Heart left ventricle (tissue), 16 donors: ENCODE measurements around the gene RAB1B. TPM values are rescaled to one million over a fixed set of nuclear protein-coding genes. Genes with fewer than 3 reads are reported as not detected.

Source experiments
- ATAC-seq, 4 donors: fragments of 200-7000 bp; cut with Tn5 transposase; one replicate each; pipeline ENCODE4 v1.9.1; 2020 to 2022; ENCODE audit warnings: moderate library complexity in 4 of 4, mild to moderate bottlenecking in 3 of 4, moderate number of reproducible peaks in 1 of 4
- DNase-seq, 5 donors: peaks; one replicate each; pipeline ENCODE4 v3.0.0-alpha.2; 2020
- H3K27ac ChIP-seq, 12 donors: fragments of 200-600 bp; sonication (generic) in 4 of 12; one replicate each; pipeline versions ENCODE4 v1.5.0 to v1.8.0; 2016 to 2022; ENCODE audit warnings: mild to moderate bottlenecking in 2 of 12
- H3K27me3 ChIP-seq, 9 donors: fragments of 200-600 bp; sonication (generic) in 2 of 9; one replicate each; pipeline versions ENCODE4 v1.5.1 to v1.8.0; 2016 to 2022; ENCODE audit warnings: mild to moderate bottlenecking in 3 of 9
- H3K36me3 ChIP-seq, 9 donors: fragments of 200-600 bp; sonication (generic) in 2 of 9; one replicate each; pipeline versions ENCODE4 v1.5.0 to v1.8.0; 2018 to 2022; ENCODE audit warnings: mild to moderate bottlenecking in 2 of 9
- H3K4me1 ChIP-seq, 12 donors: fragments of 200-600 bp; sonication (generic) in 4 of 12; one replicate each; pipeline versions ENCODE4 v1.5.0 to v1.8.0; 2016 to 2022; ENCODE audit warnings: mild to moderate bottlenecking in 3 of 12
- H3K4me3 ChIP-seq, 12 donors: fragments of 200-600 bp; sonication (generic) in 4 of 12; one replicate each; pipeline versions ENCODE4 v1.5.0 to v1.8.0; 2017 to 2022; ENCODE audit warnings: mild to moderate bottlenecking in 9 of 12, moderate library complexity in 4 of 12
- H3K9me3 ChIP-seq, 12 donors: fragments of 200-600 bp; sonication (generic) in 4 of 12; one replicate each; pipeline versions ENCODE4 v1.5.0 to v1.8.0; 2016 to 2022; ENCODE audit warnings: mild to moderate bottlenecking in 1 of 12
- CTCF ChIP-seq, 12 donors: fragments of 200-600 bp; sonication (generic) in 4 of 12; IDR thresholded peaks; one replicate each; pipeline versions ENCODE4 v1.5.0 to v1.8.0; 2018 to 2022; ENCODE audit warnings: antibody characterized with exemption in 12 of 12, mild to moderate bottlenecking in 5 of 12
- POLR2A ChIP-seq, 2 donors: fragments of 450-650 bp; IDR thresholded peaks; one replicate each; pipeline ENCODE4 v1.6.1; 2017; ENCODE audit warnings: antibody characterized with exemption in 2 of 2, mild to moderate bottlenecking in 2 of 2, moderate library complexity in 2 of 2
- WGBS, 4 donors: extraction: QIAGEN DNeasy Blood & Tissue Kit in 2 of 4; methylation state at CpG; one replicate each; pipeline versions ENCODE4 v1.1.5 to v1.1.7; 2013 to 2018; 5-methylcytosine and 5-hydroxymethylcytosine counted together
- intact Hi-C, 10 donors: fragments of 100-400 bp; cut with DNase I; formaldehyde crosslinking; loops; one replicate each; pipeline versions ENCODE4 v1.11.1 to v1.14.2; 2022
- polyA plus RNA-seq, 2 donors: library from polyadenylated mRNA; stranded (reverse); fragments of 200-250 nt; gene quantifications; one replicate each; pipeline ENCODE4 v1.2.3, GENCODE V29; 2013
- total RNA-seq, 9 donors: library from RNA; depleted of rRNA in 2 of 9; stranded (reverse); fragments of >200 nt in 2 of 9; fragmentation: NEBNext Ultra II Directional in 3 of 9; extraction: Animal tissue kit (Norgen Biotek cat#: 25700) in 3 of 9; gene quantifications; one replicate each; pipeline versions ENCODE4 v1.1.0 to v1.2.4, GENCODE V29; 2016 to 2023
- donor health status: ischemic (EF 13 %, LVEDD 7.1; RV severe dilation, severe dysfunction).
- donor health status: healthy with polysubstance abuse.
- donor health status: DM: no; HTN: yes; CAD: no.
- donor health status: DM: no; HTN: no; CAD: no.
- donor health status: ischemic (EF 25% LVEDD 6.9; RV normal size, moderate dysfunction).
- donor health status: ischemic (EF 25% LVEDD 5.7; RV mildly dilated, moderate dysfunction).
- donor health status: healthy.
- donor health status: DM: yes; HTN: yes; CAD: no.
- donor health status: ischemic (EF 35%, LVEDD 5.7; RV mildly dilated, moderate dysfunction).
- donor health status: nonischemic (EF 11% LVEDD 7.7; RV severe dilation, severe dysfunction).
- donor health status: DM: yes; HTN: yes; CAD: no.
- donor health status: PGD.
- donor health status: ischemic (EF 29% LVEDD 5.4; RV normal size, mild dysfunction).
- donor health status: nonischemic (EF 23%, LVEDD 6.1; RV moderate dilation, normal function).

RAB1B gene
- total and polyA plus RNA-seq, 11 donors: 111 to 178 (median 135) TPM

- ATAC-seq (no peak), DNase-seq (no peak)
- 90 to 98% (median 95%) methylated on average over 6 of the region's 6 CpGs for WGBS, 4 donors
- peaks cover 0 to 80% (median 70%) of the 10 kb centered on the region in 9 donors for H3K36me3 ChIP-seq
- H3K4me3 ChIP-seq: no peak overlapping the region
- peaks cover 0 to 7% (median 0%) of the 10 kb centered on the region in 12 donors for H3K4me1 ChIP-seq
- H3K9me3 ChIP-seq: no peaks in the 10 kb centered on the region
- H3K27me3 ChIP-seq: no peaks in the 10 kb centered on the region
- TF ChIP-seq POLR2A (IDR thresholded peaks at IDR 0.05): no peak
- TF ChIP-seq CTCF (IDR thresholded peaks at IDR 0.05): no peak
- H3K27ac ChIP-seq: no peak overlapping the region
- intact Hi-C loops: loop anchor here in 5 of 10 donors (10.0 kb wide), 1 partner anchor 64 kb away; the partner anchor contains the start of gene YIF1A (in 5 of the 5)
Measured at GRCh38 chr11:66220566-66220935, 47.9 kb upstream of the RAB1B start.

GRCh38 chr11:66221012-66221411 is 47.4 kb upstream of the RAB1B start:
- no peaks in the 10 kb centered on the region for H3K27me3 ChIP-seq
- intact Hi-C loops: loop anchor here in 5 of 10 donors (10.0 kb wide), 1 partner anchor 64 kb away; the partner anchor contains the start of gene YIF1A (in 5 of the 5)
- ATAC-seq (no peak), DNase-seq (no peak)
- H3K4me3 ChIP-seq: no peak overlapping the region
- no peak overlapping the region for H3K27ac ChIP-seq
- peaks cover 0 to 78% (median 67%) of the 10 kb centered on the region in 9 donors for H3K36me3 ChIP-seq
- H3K9me3 ChIP-seq: no peaks in the 10 kb centered on the region
- TF ChIP-seq POLR2A (IDR thresholded peaks at IDR 0.05) (no peak), CTCF (IDR thresholded peaks at IDR 0.05) (no peak)
- WGBS, 4 donors: 92 to 94% (median 92%) methylated on average over 13 of the region's 13 CpGs
- H3K4me1 ChIP-seq: peaks cover 0 to 7% (median 0%) of the 10 kb centered on the region in 12 donors

- DNase-seq: no peak
- Histone ChIP-seq H3K4me3 (no peak overlapping the region), H3K4me1 (peaks cover 0 to 7% (median 0%) of the 10 kb centered on the region in 12 donors), H3K9me3 (no peaks in the 10 kb centered on the region), H3K27ac (no peak overlapping the region), H3K36me3 (peaks cover 0 to 74% (median 62%) of the 10 kb centered on the region in 9 donors), H3K27me3 (no peaks in the 10 kb centered on the region)
- intact Hi-C loops: loop anchor here (1.0 to 10.0 kb wide), 5 partner anchors 37 to 63 kb away; partner anchors contain the start of gene YIF1A (in 5 of the 10)
- TF ChIP-seq CTCF (IDR thresholded peaks at IDR 0.05) (no peak), POLR2A (IDR thresholded peaks at IDR 0.05) (no peak)
- WGBS, 4 donors: 83 to 88% (median 85%) methylated on average over 9 of the region's 9 CpGs
- no peak for ATAC-seq
Measured at GRCh38 chr11:66221726-66222236, 46.7 kb upstream of the RAB1B start.

GRCh38 chr11:66222358-66223149 is 45.9 kb upstream of the RAB1B start:
- peak; percentile 74 to 90 (median 86) for ATAC-seq
- TF ChIP-seq POLR2A (IDR thresholded peaks at IDR 0.05) (no peak), CTCF (IDR thresholded peaks at IDR 0.05) (peak; percentile 98 to 100 (median 99))
- Histone ChIP-seq H3K36me3 (peaks cover 0 to 73% (median 59%) of the 10 kb centered on the region in 9 donors), H3K4me1 (peaks cover 0 to 7% (median 0%) of the 10 kb centered on the region in 12 donors), H3K27me3 (no peaks in the 10 kb centered on the region), H3K4me3 (peak overlapping the region in 1 of 12 donors; percentile 16), H3K9me3 (no peaks in the 10 kb centered on the region), H3K27ac (no peak overlapping the region)
- intact Hi-C loops: loop anchor here (1.0 to 10.0 kb wide), 5 partner anchors 36 to 62 kb away; partner anchors contain the start of gene YIF1A (in 5 of the 10)
- 25 to 27% (median 26%) methylated on average over 21 of the region's 21 CpGs for WGBS, 4 donors
- peak; percentile 86 to 92 (median 89) for DNase-seq
